GM19238 (cell line): Measurements from ENCODE around the gene DPP6.

Experiments used
- DNase-seq: peaks from one replicate; pipeline ENCODE4 v3.0.0; 2011; ENCODE audit warnings: low spot score; ENCODE audit not compliant: insufficient read length

Gene DPP6

GRCh38 chr7:154409703-154410311, 357.6 kb downstream of the DPP6 start:
- no peak for DNase-seq

GRCh38 chr7:154412105-154412504, 359.9 kb downstream of the DPP6 start:
- no peak for DNase-seq

GRCh38 chr7:154415709-154416399, 363.7 kb downstream of the DPP6 start:
- no peak for DNase-seq

GRCh38 chr7:154416714-154417113, 364.5 kb downstream of the DPP6 start:
- no peak for DNase-seq

GRCh38 chr7:154419344-154419743, 367.1 kb downstream of the DPP6 start:
- DNase-seq: no peak

GRCh38 chr7:154423231-154423630, 371.0 kb downstream of the DPP6 start:
- DNase-seq: no peak

- no peak for DNase-seq
Measured at GRCh38 chr7:154424350-154424749, 372.2 kb downstream of the DPP6 start.

GRCh38 chr7:154425271-154425670, 373.1 kb downstream of the DPP6 start:
- DNase-seq: no peak

- DNase-seq: no peak
Measured at GRCh38 chr7:154426778-154427177, 374.6 kb downstream of the DPP6 start.

GRCh38 chr7:154427533-154427932, 375.3 kb downstream of the DPP6 start:
- no peak for DNase-seq

GRCh38 chr7:154429666-154430404, 377.6 kb downstream of the DPP6 start:
- DNase-seq: no peak

- no peak for DNase-seq
Measured at GRCh38 chr7:154430640-154431039, 378.4 kb downstream of the DPP6 start.

GRCh38 chr7:154431045-154431444, 378.8 kb downstream of the DPP6 start:
- DNase-seq: no peak

- no peak for DNase-seq
Measured at GRCh38 chr7:154433632-154434598, 381.7 kb downstream of the DPP6 start.

- no peak for DNase-seq
Measured at GRCh38 chr7:154436560-154436959, 384.4 kb downstream of the DPP6 start.

GRCh38 chr7:154437234-154437633, 385.0 kb downstream of the DPP6 start:
- DNase-seq: no peak

GRCh38 chr7:154438571-154439367, 386.6 kb downstream of the DPP6 start:
- no peak for DNase-seq

- no peak for DNase-seq
Measured at GRCh38 chr7:154440058-154440457, 387.9 kb downstream of the DPP6 start.

GRCh38 chr7:154440651-154441050, 388.5 kb downstream of the DPP6 start:
- no peak for DNase-seq

GRCh38 chr7:154441811-154442210, 389.6 kb downstream of the DPP6 start:
- DNase-seq: no peak

GRCh38 chr7:154442939-154443338, 390.7 kb downstream of the DPP6 start:
- DNase-seq: no peak
